ENCODE data around the gene SH3GLB1. TPM values are rescaled to one million over a fixed set of nuclear protein-coding genes. Genes with fewer than 3 reads are reported as not detected.

SH3GLB1 gene
- total RNA-seq, 1 experiment from 2014 or later: 25.0 TPM

DNA sequence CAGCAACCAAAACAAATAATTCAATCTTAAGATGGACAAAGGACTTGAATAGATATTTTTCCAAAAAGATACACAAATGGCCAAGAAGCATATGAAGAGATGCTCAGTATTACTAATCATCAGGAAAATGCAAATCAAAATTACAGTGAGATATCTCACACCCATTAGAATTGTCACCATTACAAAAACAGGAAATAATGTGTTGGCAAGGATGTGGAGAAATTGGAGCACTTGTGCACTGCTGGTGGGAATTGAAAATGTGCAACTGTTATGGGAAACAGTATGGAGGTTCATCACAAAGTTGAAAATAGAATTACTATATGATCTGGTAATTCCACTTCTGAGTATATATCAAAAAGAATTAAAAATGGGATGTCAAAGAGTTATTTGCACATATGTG is 83.2 kb downstream of the SH3GLB1 start:
- Histone ChIP-seq H3K9me3 (ENCODE audit: low read length) (no peaks in the 10 kb centered on the region), H3F3A (ENCODE audit: low read length, unreplicated experiment) (no peaks in the 10 kb centered on the region), H3K9ac (ENCODE audit: low read length) (no peak overlapping the region), H3K27ac (ENCODE audit: low read length) (peak overlapping the region; percentile 60), H3K4me3 (ENCODE audit: low read length) (no peak overlapping the region), H3K27me3 (ENCODE audit: low read length) (no peaks in the 10 kb centered on the region), H3K4me2 (ENCODE audit: low read length) (peak overlapping the region; percentile 58), H3K79me2 (ENCODE audit: low read length) (no peaks in the 10 kb centered on the region), H3K9me2 (replicated peaks; ENCODE audit: low read length) (no peaks in the 10 kb centered on the region), H2AFZ (ENCODE audit: low read length) (no peak overlapping the region), H3K4me1 (ENCODE audit: insufficient read depth, low read length) (peaks cover 28% of the 10 kb centered on the region), H4K20me1 (ENCODE audit: low read length) (no peaks in the 10 kb centered on the region), H3K36me3 (ENCODE audit: low read depth, low read length) (no peaks in the 10 kb centered on the region)
- POLR2A ChIA-PET (ENCODE audit: unreplicated experiment): interaction anchor here (0.6 kb wide), 1 partner anchor 12 kb away, joined by 4 read pairs; no protein-coding TSS in a partner anchor
- ATAC-seq (no peak), DNase-seq (no peak)
- intact Hi-C loops (cut with micrococcal nuclease): loop anchor here (10.0 kb wide), 1 partner anchor 83 kb away; the partner anchor contains the start of gene SH3GLB1
- no peak for TF ChIP-seq EZH2 (IDR thresholded peaks at IDR 0.05; ENCODE audit: low read length, unreplicated experiment)
- TF ChIP-seq EZH2phosphoT487 (IDR thresholded peaks at IDR 0.05; ENCODE audit: borderline replicate concordance, low read length): no peak
- TF ChIP-seq, protein P1, sequence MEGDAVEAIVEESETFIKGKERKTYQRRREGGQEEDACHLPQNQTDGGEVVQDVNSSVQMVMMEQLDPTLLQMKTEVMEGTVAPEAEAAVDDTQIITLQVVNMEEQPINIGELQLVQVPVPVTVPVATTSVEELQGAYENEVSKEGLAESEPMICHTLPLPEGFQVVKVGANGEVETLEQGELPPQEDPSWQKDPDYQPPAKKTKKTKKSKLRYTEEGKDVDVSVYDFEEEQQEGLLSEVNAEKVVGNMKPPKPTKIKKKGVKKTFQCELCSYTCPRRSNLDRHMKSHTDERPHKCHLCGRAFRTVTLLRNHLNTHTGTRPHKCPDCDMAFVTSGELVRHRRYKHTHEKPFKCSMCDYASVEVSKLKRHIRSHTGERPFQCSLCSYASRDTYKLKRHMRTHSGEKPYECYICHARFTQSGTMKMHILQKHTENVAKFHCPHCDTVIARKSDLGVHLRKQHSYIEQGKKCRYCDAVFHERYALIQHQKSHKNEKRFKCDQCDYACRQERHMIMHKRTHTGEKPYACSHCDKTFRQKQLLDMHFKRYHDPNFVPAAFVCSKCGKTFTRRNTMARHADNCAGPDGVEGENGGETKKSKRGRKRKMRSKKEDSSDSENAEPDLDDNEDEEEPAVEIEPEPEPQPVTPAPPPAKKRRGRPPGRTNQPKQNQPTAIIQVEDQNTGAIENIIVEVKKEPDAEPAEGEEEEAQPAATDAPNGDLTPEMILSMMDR (conservative IDR thresholded peaks at IDR 0.05; ENCODE audit: low read depth, low read length): no peak
- no TSS peak for BruUV-seq (replicated peaks)
- CTCF ChIA-PET: interaction anchor here (0.6 kb wide), 1 partner anchor 93 kb away, joined by 3 read pairs; no protein-coding TSS in a partner anchor

GRCh38 chr1:86788300-86789206 is 84.2 kb downstream of the SH3GLB1 start:
- ChIA-PET CTCF (interaction anchor here (0.6 kb wide), 1 partner anchor 93 kb away, joined by 3 read pairs; no protein-coding TSS in a partner anchor), POLR2A (ENCODE audit: unreplicated experiment) (interaction anchor here (0.6 to 1.1 kb wide), 2 partner anchors 13 to 14 kb away, joined by 3 to 4 read pairs; no protein-coding TSS in a partner anchor)
- Histone ChIP-seq H3K27ac (ENCODE audit: low read length) (peak overlapping the region; percentile 77), H2AFZ (ENCODE audit: low read length) (no peak overlapping the region), H3K4me2 (ENCODE audit: low read length) (peak overlapping the region; percentile 58), H3K9me2 (replicated peaks; ENCODE audit: low read length) (no peaks in the 10 kb centered on the region), H3K27me3 (ENCODE audit: low read length) (no peaks in the 10 kb centered on the region), H4K20me1 (ENCODE audit: low read length) (no peaks in the 10 kb centered on the region), H3K79me2 (ENCODE audit: low read length) (no peaks in the 10 kb centered on the region), H3K4me1 (ENCODE audit: insufficient read depth, low read length) (peaks cover 37% of the 10 kb centered on the region), H3K9me3 (ENCODE audit: low read length) (no peaks in the 10 kb centered on the region), H3K4me3 (ENCODE audit: low read length) (no peak overlapping the region), H3K36me3 (ENCODE audit: low read depth, low read length) (no peaks in the 10 kb centered on the region), H3F3A (ENCODE audit: low read length, unreplicated experiment) (peaks cover 2% of the 10 kb centered on the region), H3K9ac (ENCODE audit: low read length) (peak overlapping the region; percentile 24)
- DNase-seq (peak; percentile 79), ATAC-seq (peak; percentile 74)
- intact Hi-C loops (cut with micrococcal nuclease): loop anchor here (10.0 kb wide), 1 partner anchor 84 kb away; the partner anchor contains the start of gene SH3GLB1
- BruUV-seq (replicated peaks): no TSS peak
- no peak for TF ChIP-seq EZH2phosphoT487 (IDR thresholded peaks at IDR 0.05; ENCODE audit: borderline replicate concordance, low read length)
- no peak for TF ChIP-seq EZH2 (IDR thresholded peaks at IDR 0.05; ENCODE audit: low read length, unreplicated experiment)
- TF ChIP-seq, protein P1 (conservative IDR thresholded peaks at IDR 0.05; ENCODE audit: low read depth, low read length): no peak
